ENCODE data around the gene EHD3.

The EHD3 gene

DNA sequence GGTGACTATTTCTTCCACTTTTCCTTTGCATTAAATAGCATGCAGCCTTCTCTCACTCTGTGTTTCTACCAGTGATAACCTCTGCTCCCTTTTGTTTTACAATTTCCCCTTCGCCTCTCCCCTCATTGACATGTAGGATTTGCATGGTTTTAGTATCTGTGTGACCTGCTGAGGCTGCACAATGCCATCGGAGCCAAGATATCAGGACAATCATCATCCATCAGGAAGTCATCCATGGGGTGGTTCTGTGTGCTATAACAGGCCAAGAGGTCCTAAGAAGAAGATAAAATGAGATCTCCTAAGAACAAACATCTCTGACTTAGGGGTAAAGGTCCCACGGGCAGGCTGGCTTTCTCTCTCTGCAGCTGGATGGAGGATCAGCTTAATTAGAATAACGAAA is 65.6 kb downstream of the EHD3 start:
- Histone ChIP-seq H3K9ac (ENCODE audit: low read length) (no peak overlapping the region), H4K8ac (ENCODE audit: low read length) (no peak overlapping the region), H2AFZ (ENCODE audit: low read depth, low read length) (no peak overlapping the region), H3K36me3 (ENCODE audit: control insufficient read depth in 1 of 2, insufficient read depth in 2 of 2, low read depth in 1 of 2, low read length in 2 of 2) (no peaks in the 10 kb centered on the region), H3K4me3 (ENCODE audit: insufficient read depth in 1 of 2, low read depth in 1 of 2, low read length in 2 of 2) (no peak overlapping the region), H2AK5ac (ENCODE audit: low read length, severe bottlenecking) (no peak overlapping the region), H3K14ac (ENCODE audit: low read length in 2 of 2) (no peak overlapping the region), H3K27me3 (ENCODE audit: control insufficient read depth in 1 of 2, insufficient read depth in 1 of 2, low read length in 2 of 2) (peaks cover 0 to 4% of the 10 kb centered on the region in 2 experiments), H3K23ac (ENCODE audit: low read length in 2 of 2) (no peak overlapping the region), H3K4ac (ENCODE audit: low read depth in 1 of 2, low read length in 2 of 2) (no peak overlapping the region), H3K4me2 (ENCODE audit: low read length, poor library complexity, severe bottlenecking) (no peak overlapping the region), H2BK12ac (ENCODE audit: low read length in 2 of 2) (no peak overlapping the region), H4K91ac (ENCODE audit: low read length) (no peak overlapping the region), H3K27ac (ENCODE audit: low read length, poor library complexity, severe bottlenecking) (no peak overlapping the region), H2BK15ac (ENCODE audit: low read depth, poor library complexity, severe bottlenecking) (no peak overlapping the region), H3K79me1 (replicated peaks; ENCODE audit: low read length, poor library complexity, severe bottlenecking) (no peaks in the 10 kb centered on the region), H3K18ac (ENCODE audit: low read depth in 1 of 2, low read length in 2 of 2) (no peak overlapping the region), H2BK5ac (ENCODE audit: low read depth, low read length, poor library complexity, severe bottlenecking) (no peak overlapping the region), H3K4me1 (ENCODE audit: control insufficient read depth, insufficient read depth, low read depth, low read length) (peaks cover 18% of the 10 kb centered on the region), H3K9me3 (ENCODE audit: control insufficient read depth, low read length) (no peaks in the 10 kb centered on the region), H2BK120ac (ENCODE audit: low read depth, low read length) (no peak overlapping the region)
- 72% methylated on average over 4 of the region's 4 CpGs for WGBS
- DNase-seq: no peak

- H3K36me3 ChIP-seq (ENCODE audit: control insufficient read depth in 1 of 2, insufficient read depth in 2 of 2, low read depth in 1 of 2, low read length in 2 of 2): no peaks in the 10 kb centered on the region
- H3K27me3 ChIP-seq (ENCODE audit: control insufficient read depth in 1 of 2, insufficient read depth in 1 of 2, low read length in 2 of 2): peaks cover 0 to 4% of the 10 kb centered on the region in 2 experiments
- H2AFZ ChIP-seq (ENCODE audit: low read depth, low read length): no peak overlapping the region
- no peak overlapping the region for H3K18ac ChIP-seq (ENCODE audit: low read depth in 1 of 2, low read length in 2 of 2)
- H3K14ac ChIP-seq (ENCODE audit: low read length in 2 of 2): no peak overlapping the region
- no peak overlapping the region for H3K27ac ChIP-seq (ENCODE audit: low read length, poor library complexity, severe bottlenecking)
- H3K9ac ChIP-seq (ENCODE audit: low read length): no peak overlapping the region
- H2BK15ac ChIP-seq (ENCODE audit: low read depth, poor library complexity, severe bottlenecking): no peak overlapping the region
- no peak overlapping the region for H3K4me3 ChIP-seq (ENCODE audit: insufficient read depth in 1 of 2, low read depth in 1 of 2, low read length in 2 of 2)
- H4K8ac ChIP-seq (ENCODE audit: low read length): no peak overlapping the region
- no peak overlapping the region for H4K91ac ChIP-seq (ENCODE audit: low read length)
- DNase-seq: no peak
- no peak overlapping the region for H2AK5ac ChIP-seq (ENCODE audit: low read length, severe bottlenecking)
- H3K23ac ChIP-seq (ENCODE audit: low read length in 2 of 2): no peak overlapping the region
- H2BK120ac ChIP-seq (ENCODE audit: low read depth, low read length): no peak overlapping the region
- no peaks in the 10 kb centered on the region for H3K9me3 ChIP-seq (ENCODE audit: control insufficient read depth, low read length)
- H3K79me1 ChIP-seq (replicated peaks; ENCODE audit: low read length, poor library complexity, severe bottlenecking): no peaks in the 10 kb centered on the region
- H3K4me1 ChIP-seq (ENCODE audit: control insufficient read depth, insufficient read depth, low read depth, low read length): peaks cover 18% of the 10 kb centered on the region
- H3K4me2 ChIP-seq (ENCODE audit: low read length, poor library complexity, severe bottlenecking): no peak overlapping the region
- no peak overlapping the region for H2BK5ac ChIP-seq (ENCODE audit: low read depth, low read length, poor library complexity, severe bottlenecking)
- no peak overlapping the region for H3K4ac ChIP-seq (ENCODE audit: low read depth in 1 of 2, low read length in 2 of 2)
- no peak overlapping the region for H2BK12ac ChIP-seq (ENCODE audit: low read length in 2 of 2)
Measured at GRCh38 chr2:31300309-31300708, 66.4 kb downstream of the EHD3 start.

DNA sequence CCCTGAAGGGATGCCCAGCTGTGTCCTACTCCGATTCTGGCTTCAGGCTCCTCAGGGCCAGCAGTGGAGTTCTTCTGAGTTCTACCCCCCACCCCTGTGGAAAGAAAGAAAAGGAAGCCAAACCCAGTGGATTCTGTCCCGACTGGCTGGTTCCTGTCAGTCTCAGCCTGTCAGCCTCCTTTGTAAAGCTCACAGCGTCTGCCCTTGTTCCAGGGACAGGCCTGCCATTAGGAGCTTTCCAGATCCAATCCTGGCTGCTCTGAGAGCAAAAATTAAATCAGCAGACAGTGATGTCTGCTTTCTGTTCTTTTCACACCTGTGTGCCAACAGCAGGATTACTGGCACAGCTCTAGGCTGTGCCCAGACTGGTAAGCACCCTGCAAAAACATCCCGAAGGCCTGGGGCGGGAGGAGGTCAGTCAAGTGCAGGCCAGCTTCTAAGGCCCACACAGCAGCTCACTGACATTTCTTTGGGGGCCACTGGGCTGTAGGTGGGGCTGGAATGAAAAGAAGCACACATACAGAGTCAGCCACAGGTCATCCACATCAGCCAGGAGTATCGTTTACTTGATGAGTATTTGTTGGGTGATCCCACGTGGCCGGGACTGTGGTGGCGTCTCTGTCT is 69.1 kb downstream of the EHD3 start:
- no peak overlapping the region for H2AFZ ChIP-seq (ENCODE audit: low read depth, low read length)
- no peak overlapping the region for H3K9ac ChIP-seq (ENCODE audit: low read length)
- H2BK15ac ChIP-seq (ENCODE audit: low read depth, poor library complexity, severe bottlenecking): no peak overlapping the region
- 84% methylated on average over 9 of the region's 9 CpGs for WGBS
- DNase-seq: no peak
- no peak overlapping the region for H2BK5ac ChIP-seq (ENCODE audit: low read depth, low read length, poor library complexity, severe bottlenecking)
- H4K8ac ChIP-seq (ENCODE audit: low read length): peak overlapping the region; percentile 7
- no peak overlapping the region for H3K23ac ChIP-seq (ENCODE audit: low read length in 2 of 2)
- H2AK5ac ChIP-seq (ENCODE audit: low read length, severe bottlenecking): no peak overlapping the region
- H3K4ac ChIP-seq (ENCODE audit: low read depth in 1 of 2, low read length in 2 of 2): no peak overlapping the region
- H2BK120ac ChIP-seq (ENCODE audit: low read depth, low read length): no peak overlapping the region
- H3K4me1 ChIP-seq (ENCODE audit: control insufficient read depth, insufficient read depth, low read depth, low read length): peaks cover 2% of the 10 kb centered on the region
- H2BK12ac ChIP-seq (ENCODE audit: low read length in 2 of 2): no peak overlapping the region
- H3K27ac ChIP-seq (ENCODE audit: low read length, poor library complexity, severe bottlenecking): no peak overlapping the region
- H3K4me2 ChIP-seq (ENCODE audit: low read length, poor library complexity, severe bottlenecking): no peak overlapping the region
- no peak overlapping the region for H3K4me3 ChIP-seq (ENCODE audit: insufficient read depth in 1 of 2, low read depth in 1 of 2, low read length in 2 of 2)
- H3K18ac ChIP-seq (ENCODE audit: low read depth in 1 of 2, low read length in 2 of 2): no peak overlapping the region
- no peaks in the 10 kb centered on the region for H3K27me3 ChIP-seq (ENCODE audit: control insufficient read depth in 1 of 2, insufficient read depth in 1 of 2, low read length in 2 of 2)
- H3K36me3 ChIP-seq (ENCODE audit: control insufficient read depth in 1 of 2, insufficient read depth in 2 of 2, low read depth in 1 of 2, low read length in 2 of 2): no peaks in the 10 kb centered on the region
- no peaks in the 10 kb centered on the region for H3K9me3 ChIP-seq (ENCODE audit: control insufficient read depth, low read length)
- no peaks in the 10 kb centered on the region for H3K79me1 ChIP-seq (replicated peaks; ENCODE audit: low read length, poor library complexity, severe bottlenecking)
- H4K91ac ChIP-seq (ENCODE audit: low read length): peak overlapping the region; percentile 53
- no peak overlapping the region for H3K14ac ChIP-seq (ENCODE audit: low read length in 2 of 2)

- H2AFZ ChIP-seq (ENCODE audit: low read depth, low read length): no peak overlapping the region
- no peak overlapping the region for H3K4me3 ChIP-seq (ENCODE audit: insufficient read depth in 1 of 2, low read depth in 1 of 2, low read length in 2 of 2)
- H3K9ac ChIP-seq (ENCODE audit: low read length): no peak overlapping the region
- no peak overlapping the region for H4K91ac ChIP-seq (ENCODE audit: low read length)
- H2BK120ac ChIP-seq (ENCODE audit: low read depth, low read length): no peak overlapping the region
- no peak overlapping the region for H2BK5ac ChIP-seq (ENCODE audit: low read depth, low read length, poor library complexity, severe bottlenecking)
- H3K36me3 ChIP-seq (ENCODE audit: control insufficient read depth in 1 of 2, insufficient read depth in 2 of 2, low read depth in 1 of 2, low read length in 2 of 2): no peaks in the 10 kb centered on the region
- no peak overlapping the region for H3K4me2 ChIP-seq (ENCODE audit: low read length, poor library complexity, severe bottlenecking)
- H3K4me1 ChIP-seq (ENCODE audit: control insufficient read depth, insufficient read depth, low read depth, low read length): peaks cover 2% of the 10 kb centered on the region
- no peak overlapping the region for H3K27ac ChIP-seq (ENCODE audit: low read length, poor library complexity, severe bottlenecking)
- no peaks in the 10 kb centered on the region for H3K79me1 ChIP-seq (replicated peaks; ENCODE audit: low read length, poor library complexity, severe bottlenecking)
- H2AK5ac ChIP-seq (ENCODE audit: low read length, severe bottlenecking): no peak overlapping the region
- 92% methylated on average over 2 of the region's 2 CpGs for WGBS
- peaks cover 9% of the 10 kb centered on the region for H3K9me3 ChIP-seq (ENCODE audit: control insufficient read depth, low read length)
- H3K27me3 ChIP-seq (ENCODE audit: control insufficient read depth in 1 of 2, insufficient read depth in 1 of 2, low read length in 2 of 2): no peaks in the 10 kb centered on the region
- H3K4ac ChIP-seq (ENCODE audit: low read depth in 1 of 2, low read length in 2 of 2): no peak overlapping the region
- H3K23ac ChIP-seq (ENCODE audit: low read length in 2 of 2): no peak overlapping the region
- no peak for DNase-seq
- no peak overlapping the region for H2BK15ac ChIP-seq (ENCODE audit: low read depth, poor library complexity, severe bottlenecking)
- H4K8ac ChIP-seq (ENCODE audit: low read length): no peak overlapping the region
- H2BK12ac ChIP-seq (ENCODE audit: low read length in 2 of 2): no peak overlapping the region
- no peak overlapping the region for H3K18ac ChIP-seq (ENCODE audit: low read depth in 1 of 2, low read length in 2 of 2)
- no peak overlapping the region for H3K14ac ChIP-seq (ENCODE audit: low read length in 2 of 2)
Measured at GRCh38 chr2:31304816-31305215, 70.9 kb downstream of the EHD3 start.
